Immature natural killer cell (primary cell): ENCODE data around the gene CECR2. TPM values are rescaled to one million over a fixed set of nuclear protein-coding genes. Genes with fewer than 3 reads are reported as not detected.
A peak's percentile ranks its signal among the peaks of the same experiment; 100 is the strongest.

ENCODE experiments used
- DNase-seq, 3 donors: peaks; one replicate each; pipeline ENCODE4 v3.0.0; 2022; ENCODE audit warnings: mixed read lengths in 1 of 3
- H3K27ac Mint-ChIP-seq, 6 donors: one replicate each; pipeline ENCODE4 v1.8.0; 2020; ENCODE audit warnings: mixed read lengths in 6 of 6, mild to moderate bottlenecking in 5 of 6, inconsistent platforms in 4 of 6, moderate library complexity in 3 of 6
- H3K27me3 Mint-ChIP-seq, 3 donors: one replicate each; pipeline ENCODE4 v1.8.0; 2020 to 2021; ENCODE audit warnings: low read depth in 3 of 3, mild to moderate bottlenecking in 3 of 3, mixed read lengths in 3 of 3, moderate library complexity in 3 of 3, inconsistent platforms in 1 of 3
- H3K36me3 Mint-ChIP-seq, 3 donors: one replicate each; pipeline ENCODE4 v1.8.0; 2020; ENCODE audit warnings: mixed read lengths in 3 of 3, inconsistent platforms in 2 of 3, mild to moderate bottlenecking in 2 of 3
- H3K4me1 Mint-ChIP-seq, 2 donors: one replicate each; pipeline ENCODE4 v1.8.0; 2020; ENCODE audit warnings: inconsistent platforms in 2 of 2, mild to moderate bottlenecking in 2 of 2, mixed read lengths in 2 of 2, moderate library complexity in 1 of 2
- H3K4me3 Mint-ChIP-seq, 5 donors: one replicate each; pipeline ENCODE4 v1.8.0; 2020; ENCODE audit warnings: mild to moderate bottlenecking in 5 of 5, mixed read lengths in 5 of 5, inconsistent platforms in 3 of 5, moderate library complexity in 3 of 5
- H3K9me3 Mint-ChIP-seq, 6 donors: one replicate each; pipeline ENCODE4 v1.8.0; 2020; ENCODE audit warnings: mild to moderate bottlenecking in 6 of 6, mixed read lengths in 6 of 6, inconsistent platforms in 4 of 6, moderate library complexity in 3 of 6
- polyA plus RNA-seq, 3 donors: library from polyadenylated mRNA; unstranded; fragments of 300-500 nt; fragmentation: Illumina TruSeq; gene quantifications; one replicate each; pipeline ENCODE4 v1.2.3, GENCODE V29; 2021

The CECR2 gene
- polyA plus RNA-seq, 3 donors from 2014 or later: not detected

- no peak overlapping the region for H3K27ac Mint-ChIP-seq
- H3K4me3 Mint-ChIP-seq: peak overlapping the region in 4 of 5 donors; percentile 18 to 64 (median 41)
- no peak for DNase-seq
- H3K9me3 Mint-ChIP-seq: no peaks in the 10 kb centered on the region
- peaks cover 0 to 5% (median 3%) of the 10 kb centered on the region in 3 donors for H3K36me3 Mint-ChIP-seq
- H3K4me1 Mint-ChIP-seq: peaks cover 13 to 28% of the 10 kb centered on the region in 2 donors
- H3K27me3 Mint-ChIP-seq: peaks cover 19 to 30% (median 25%) of the 10 kb centered on the region in 3 donors
These were observed 2.2 kb downstream of the CECR2 start for GRCh38 chr22:17371448-17371847.

GRCh38 chr22:17373855-17374254, 4.6 kb downstream of the CECR2 start:
- H3K9me3 Mint-ChIP-seq: no peaks in the 10 kb centered on the region
- peaks cover 6 to 9% of the 10 kb centered on the region in 2 donors for H3K4me1 Mint-ChIP-seq
- H3K27me3 Mint-ChIP-seq: peaks cover 8 to 22% (median 15%) of the 10 kb centered on the region in 3 donors
- no peak overlapping the region for H3K27ac Mint-ChIP-seq
- no peaks in the 10 kb centered on the region for H3K36me3 Mint-ChIP-seq
- DNase-seq: no peak
- no peak overlapping the region for H3K4me3 Mint-ChIP-seq

- H3K27ac Mint-ChIP-seq: no peak overlapping the region
- peaks cover under 1 to 2% of the 10 kb centered on the region in 2 donors for H3K4me1 Mint-ChIP-seq
- no peak overlapping the region for H3K4me3 Mint-ChIP-seq
- H3K27me3 Mint-ChIP-seq: peaks cover 3 to 19% (median 11%) of the 10 kb centered on the region in 3 donors
- DNase-seq: no peak
- H3K36me3 Mint-ChIP-seq: no peaks in the 10 kb centered on the region
- no peaks in the 10 kb centered on the region for H3K9me3 Mint-ChIP-seq
These were observed 6.8 kb downstream of the CECR2 start for GRCh38 chr22:17375914-17376614.

- Mint-ChIP-seq H3K36me3 (no peaks in the 10 kb centered on the region), H3K4me1 (no peaks in the 10 kb centered on the region), H3K4me3 (no peak overlapping the region), H3K9me3 (no peaks in the 10 kb centered on the region), H3K27ac (no peak overlapping the region), H3K27me3 (peaks cover 2 to 10% (median 4%) of the 10 kb centered on the region in 3 donors)
- DNase-seq: no peak
These were observed 7.7 kb downstream of the CECR2 start for GRCh38 chr22:17376950-17377349.

GRCh38 chr22:17379944-17380343, 10.7 kb downstream of the CECR2 start:
- peaks cover 0 to 4% (median 4%) of the 10 kb centered on the region in 3 donors for H3K27me3 Mint-ChIP-seq
- no peaks in the 10 kb centered on the region for H3K36me3 Mint-ChIP-seq
- no peak overlapping the region for H3K4me3 Mint-ChIP-seq
- no peaks in the 10 kb centered on the region for H3K4me1 Mint-ChIP-seq
- no peaks in the 10 kb centered on the region for H3K9me3 Mint-ChIP-seq
- no peak for DNase-seq
- no peak overlapping the region for H3K27ac Mint-ChIP-seq

- Mint-ChIP-seq H3K4me3 (no peak overlapping the region), H3K9me3 (no peaks in the 10 kb centered on the region), H3K27ac (no peak overlapping the region), H3K27me3 (peaks cover 0 to 4% (median 2%) of the 10 kb centered on the region in 3 donors), H3K4me1 (no peaks in the 10 kb centered on the region), H3K36me3 (no peaks in the 10 kb centered on the region)
- DNase-seq: no peak
These were observed 11.3 kb downstream of the CECR2 start for GRCh38 chr22:17380359-17381087.

- Mint-ChIP-seq H3K27me3 (peaks cover 0 to 2% (median 2%) of the 10 kb centered on the region in 3 donors), H3K9me3 (no peaks in the 10 kb centered on the region), H3K27ac (no peak overlapping the region), H3K36me3 (no peaks in the 10 kb centered on the region), H3K4me3 (no peak overlapping the region), H3K4me1 (no peaks in the 10 kb centered on the region)
- DNase-seq: no peak
These were observed 12.1 kb downstream of the CECR2 start for GRCh38 chr22:17381192-17381913.

- no peak for DNase-seq
- Mint-ChIP-seq H3K27me3 (peaks cover 0 to 2% (median 0%) of the 10 kb centered on the region in 3 donors), H3K36me3 (no peaks in the 10 kb centered on the region), H3K4me3 (no peak overlapping the region), H3K9me3 (no peaks in the 10 kb centered on the region), H3K27ac (no peak overlapping the region), H3K4me1 (no peaks in the 10 kb centered on the region)
These were observed 15.5 kb downstream of the CECR2 start for GRCh38 chr22:17384612-17385330.

GRCh38 chr22:17387356-17387755, 18.1 kb downstream of the CECR2 start:
- Mint-ChIP-seq H3K27me3 (peaks cover 0 to under 1% (median 0%) of the 10 kb centered on the region in 3 donors), H3K36me3 (no peaks in the 10 kb centered on the region), H3K9me3 (no peaks in the 10 kb centered on the region), H3K4me1 (no peaks in the 10 kb centered on the region), H3K27ac (no peak overlapping the region), H3K4me3 (no peak overlapping the region)
- DNase-seq: no peak

GRCh38 chr22:17388235-17388634, 19.0 kb downstream of the CECR2 start:
- Mint-ChIP-seq H3K4me1 (no peaks in the 10 kb centered on the region), H3K27me3 (peaks cover 0 to 2% (median 0%) of the 10 kb centered on the region in 3 donors), H3K36me3 (no peaks in the 10 kb centered on the region), H3K4me3 (no peak overlapping the region), H3K9me3 (no peaks in the 10 kb centered on the region), H3K27ac (no peak overlapping the region)
- DNase-seq: no peak

- DNase-seq: no peak
- H3K4me1 Mint-ChIP-seq: no peaks in the 10 kb centered on the region
- H3K27me3 Mint-ChIP-seq: peaks cover 0 to 2% (median 0%) of the 10 kb centered on the region in 3 donors
- H3K27ac Mint-ChIP-seq: no peak overlapping the region
- no peak overlapping the region for H3K4me3 Mint-ChIP-seq
- H3K9me3 Mint-ChIP-seq: no peaks in the 10 kb centered on the region
- H3K36me3 Mint-ChIP-seq: no peaks in the 10 kb centered on the region
These were observed 20.8 kb downstream of the CECR2 start for GRCh38 chr22:17390087-17390486.

- Mint-ChIP-seq H3K4me3 (no peak overlapping the region), H3K36me3 (no peaks in the 10 kb centered on the region), H3K27ac (no peak overlapping the region), H3K4me1 (no peaks in the 10 kb centered on the region), H3K27me3 (peaks cover 1 to 3% (median 2%) of the 10 kb centered on the region in 3 donors), H3K9me3 (no peaks in the 10 kb centered on the region)
- no peak for DNase-seq
These were observed 27.3 kb downstream of the CECR2 start for GRCh38 chr22:17396516-17396915.

- Mint-ChIP-seq H3K36me3 (no peaks in the 10 kb centered on the region), H3K27ac (no peak overlapping the region), H3K4me3 (no peak overlapping the region), H3K27me3 (peaks cover 0 to 3% (median 1%) of the 10 kb centered on the region in 3 donors), H3K4me1 (no peaks in the 10 kb centered on the region), H3K9me3 (no peaks in the 10 kb centered on the region)
- DNase-seq: no peak
These were observed 28.7 kb downstream of the CECR2 start for GRCh38 chr22:17397756-17398547.
